ENCODE data around the gene PPP5C.
"Not testable (repeated sequence)": the region's sequence is repeated elsewhere in the genome, so short reads cannot be mapped to it uniquely, and the experiment has no call there.

Gene PPP5C

DNA sequence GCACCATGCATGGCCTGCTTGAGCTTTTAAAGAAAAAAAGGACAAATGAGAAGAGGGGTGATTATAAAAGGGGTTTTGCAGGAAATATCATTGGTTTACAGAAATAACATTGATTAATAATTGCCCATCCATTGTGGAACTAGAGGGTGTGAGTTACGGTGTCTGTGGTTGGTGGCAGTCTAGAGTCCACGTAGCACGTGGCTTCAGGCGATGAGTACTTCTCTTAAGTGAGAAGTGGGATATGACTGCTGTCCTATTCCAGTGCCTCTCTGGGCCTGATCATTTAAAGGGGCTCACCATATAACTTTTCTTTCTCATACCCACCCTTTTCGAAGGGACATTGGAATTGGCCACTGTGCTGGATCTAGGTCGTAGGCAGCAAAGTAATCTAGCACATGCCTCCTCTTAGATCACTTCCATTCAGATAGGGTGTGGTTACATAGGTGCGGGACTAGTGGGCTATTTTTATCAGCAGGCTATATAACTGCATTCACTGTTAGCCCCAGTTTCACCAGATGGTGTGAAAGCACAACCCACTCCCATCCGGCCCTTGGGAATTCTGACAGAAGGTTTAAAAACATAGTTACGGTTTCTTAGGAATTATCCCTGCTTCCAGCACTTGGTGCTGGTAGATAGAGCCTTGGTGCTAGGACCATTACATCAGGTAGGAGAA is 19.9 kb downstream of the PPP5C start:
- DNase-seq (ENCODE audit: low read depth), result no peak

DNA sequence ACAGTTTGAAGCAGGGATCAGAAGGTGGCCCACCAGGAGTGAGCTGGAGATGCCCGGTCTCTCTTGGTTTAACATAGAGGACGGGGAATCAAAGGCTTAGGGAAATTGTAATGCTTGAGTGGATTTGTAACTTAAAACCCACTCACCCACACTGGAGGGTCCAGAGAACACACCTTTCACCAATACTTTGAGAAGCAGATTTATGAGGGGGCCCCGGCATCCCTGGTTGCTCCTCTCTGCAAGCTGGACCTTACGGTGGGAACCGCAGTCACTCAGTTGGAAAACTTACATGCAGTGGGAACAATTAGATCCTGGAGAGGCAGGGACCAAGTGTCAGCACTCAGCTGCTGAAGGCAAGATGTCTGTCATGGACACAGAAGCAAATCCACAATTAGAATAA is 20.5 kb downstream of the PPP5C start:
- DNase-seq (ENCODE audit: low read depth), result no peak

- DNase-seq (ENCODE audit: low read depth), result no peak
Observed at GRCh38 chr19:46368116-46368515, 21.2 kb downstream of the PPP5C start.

- DNase-seq (ENCODE audit: low read depth), result no peak
Observed at GRCh38 chr19:46369817-46370216, 22.9 kb downstream of the PPP5C start.

- DNase-seq (ENCODE audit: low read depth), result no peak
Observed at GRCh38 chr19:46371371-46371901, 24.5 kb downstream of the PPP5C start.

DNA sequence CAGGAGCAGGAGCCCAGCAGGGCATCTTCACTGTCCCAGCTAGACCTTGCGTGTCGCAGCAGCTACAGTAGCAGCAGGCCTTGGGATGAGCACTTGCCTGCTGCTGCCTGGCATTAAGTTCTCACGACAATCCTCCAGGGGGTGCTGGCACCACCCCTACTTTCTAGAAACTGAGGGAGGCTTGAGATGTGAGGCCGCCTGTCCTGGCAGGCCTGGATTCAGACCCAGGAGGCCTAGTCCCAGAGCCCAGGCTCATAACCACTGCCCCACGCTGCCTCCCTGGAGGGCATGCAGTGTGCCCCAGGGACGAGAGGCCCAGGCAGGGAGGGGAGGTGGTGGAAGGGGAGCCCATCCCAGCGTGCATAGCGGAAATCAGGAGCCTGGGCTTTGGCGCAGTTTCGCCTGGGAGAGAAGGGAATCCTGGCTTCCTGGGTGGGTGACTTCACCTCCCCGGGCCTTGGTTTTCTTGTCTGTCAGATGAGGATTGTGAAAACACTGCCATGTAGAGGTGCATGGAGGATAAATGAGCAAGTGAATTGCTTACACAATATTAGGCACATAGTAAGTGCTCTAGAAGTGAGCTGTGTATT is 26.1 kb downstream of the PPP5C start:
- no peak for DNase-seq (ENCODE audit: low read depth)

GRCh38 chr19:46373491-46374359 is 26.8 kb downstream of the PPP5C start:
- DNase-seq (ENCODE audit: low read depth), result no peak

DNA sequence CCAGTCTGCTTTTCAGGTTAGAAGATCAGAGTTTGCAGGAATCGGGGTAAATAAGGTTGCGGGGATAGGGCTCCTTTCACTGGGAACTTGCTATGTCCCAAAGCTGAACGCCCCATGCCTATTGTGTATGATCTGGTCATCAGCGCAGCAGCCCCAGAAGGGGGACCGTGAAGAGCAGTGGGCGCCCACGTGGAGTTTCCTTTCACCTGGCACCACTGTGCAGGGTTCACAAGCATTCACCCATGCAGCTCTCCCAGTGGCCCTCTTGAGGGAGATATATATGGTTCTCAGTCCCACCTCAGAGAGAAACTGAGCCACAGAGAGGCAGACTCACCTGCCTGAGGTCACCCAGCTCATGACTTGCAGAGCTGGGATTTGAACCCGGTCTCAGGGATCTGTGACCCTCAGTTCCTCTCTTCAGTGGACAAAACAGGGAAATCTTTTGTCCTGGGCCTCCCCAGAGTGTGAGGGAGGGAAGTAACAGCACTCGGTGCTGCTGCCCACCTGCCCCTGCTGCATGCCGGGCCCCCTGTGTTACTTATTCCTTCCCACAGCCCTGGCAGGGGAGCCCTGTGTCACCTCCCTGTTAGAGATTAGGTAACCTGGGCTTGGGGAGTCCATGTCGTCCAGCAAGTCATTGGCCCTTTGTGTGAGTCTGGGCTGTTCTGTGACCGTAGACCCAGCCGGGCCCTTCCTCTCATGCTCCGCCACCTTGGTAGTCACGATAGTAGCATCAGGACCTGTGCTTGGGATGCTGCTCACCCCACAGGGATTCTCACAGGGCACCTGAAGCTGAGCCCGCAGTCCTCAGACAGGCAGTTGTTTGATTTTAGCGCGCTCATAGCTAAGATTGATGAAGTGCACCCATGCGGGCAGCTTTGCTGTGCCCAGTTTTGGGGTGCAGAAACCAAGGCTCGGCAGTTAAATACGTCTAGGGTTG is 27.9 kb downstream of the PPP5C start:
- no peak for DNase-seq (ENCODE audit: low read depth)

GRCh38 chr19:46375476-46376067 is 28.7 kb downstream of the PPP5C start:
- DNase-seq (ENCODE audit: low read depth), result not testable (repeated sequence)

- DNase-seq (ENCODE audit: low read depth), result no peak
Observed at GRCh38 chr19:46376241-46377153, 29.6 kb downstream of the PPP5C start.

- no peak for DNase-seq (ENCODE audit: low read depth)
Observed at GRCh38 chr19:46378268-46378667, 31.4 kb downstream of the PPP5C start.

- no peak for DNase-seq (ENCODE audit: low read depth)
Observed at GRCh38 chr19:46380690-46381089, 33.8 kb downstream of the PPP5C start.

- DNase-seq (ENCODE audit: low read depth), result no peak
Observed at GRCh38 chr19:46381346-46381745, 34.5 kb downstream of the PPP5C start.

DNA sequence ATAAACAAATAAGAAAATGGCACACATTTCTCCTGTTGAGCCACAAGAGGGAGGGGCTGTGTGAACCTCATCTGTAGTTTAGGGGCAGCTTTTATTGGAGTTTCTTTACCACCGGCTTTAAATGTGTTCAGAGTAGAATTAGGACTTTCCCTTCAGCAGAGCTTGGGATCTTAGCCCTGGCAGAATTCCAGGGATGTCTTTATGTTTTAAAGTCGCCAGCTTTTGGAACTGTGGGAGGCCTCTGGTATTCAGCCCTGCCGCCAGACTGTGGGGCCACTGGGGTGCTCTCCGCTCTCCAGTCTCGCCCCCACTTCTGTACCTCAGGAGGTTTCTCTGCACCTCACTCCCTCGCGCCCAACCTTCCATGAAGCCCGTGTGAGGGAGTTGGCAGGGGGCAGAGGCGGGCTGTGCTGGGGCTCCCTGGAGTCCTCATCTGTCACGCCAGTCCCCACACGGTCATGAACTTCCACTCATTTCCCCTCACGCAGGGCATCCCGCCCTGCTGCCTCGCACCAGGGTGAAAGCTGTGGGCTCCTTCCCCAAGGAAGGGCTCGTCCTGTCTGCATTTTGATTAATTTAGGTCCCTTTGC is 35.0 kb downstream of the PPP5C start:
- DNase-seq (ENCODE audit: low read depth), result no peak

DNA sequence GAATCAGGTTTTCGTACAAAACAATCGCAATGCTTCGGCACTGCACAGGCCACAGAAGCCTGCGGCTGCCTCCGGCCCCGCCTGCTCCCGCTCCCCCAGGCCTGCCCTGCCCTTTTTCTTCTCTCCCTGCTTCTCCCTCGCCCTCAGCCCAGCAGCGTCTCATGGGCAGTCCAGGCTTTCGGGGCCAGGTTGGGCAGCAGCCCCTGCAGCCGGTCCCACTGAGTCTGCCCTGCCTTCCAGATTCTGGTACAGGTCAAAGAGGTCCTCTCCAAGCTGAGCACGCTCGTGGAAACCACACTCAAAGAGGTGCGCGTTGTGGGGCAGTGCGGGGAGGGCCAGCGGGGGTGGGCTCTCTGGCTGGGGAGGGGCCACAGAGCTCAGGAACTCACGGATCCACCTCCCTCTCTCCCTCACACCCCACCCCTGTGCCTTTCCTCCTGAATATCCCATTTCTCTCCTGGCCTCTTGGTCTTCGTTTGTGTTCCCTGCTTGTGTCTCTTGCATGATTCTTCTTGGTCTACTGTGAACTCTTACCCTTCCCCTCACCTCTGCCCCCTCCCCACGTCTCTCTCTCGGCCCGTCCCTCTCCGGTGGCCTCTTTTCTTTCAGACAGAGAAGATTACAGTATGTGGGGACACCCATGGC is 36.4 kb downstream of the PPP5C start:
- DNase-seq (ENCODE audit: low read depth), result no peak

- DNase-seq (ENCODE audit: low read depth), result no peak
Observed at GRCh38 chr19:46383846-46384245, 37.0 kb downstream of the PPP5C start.

DNA sequence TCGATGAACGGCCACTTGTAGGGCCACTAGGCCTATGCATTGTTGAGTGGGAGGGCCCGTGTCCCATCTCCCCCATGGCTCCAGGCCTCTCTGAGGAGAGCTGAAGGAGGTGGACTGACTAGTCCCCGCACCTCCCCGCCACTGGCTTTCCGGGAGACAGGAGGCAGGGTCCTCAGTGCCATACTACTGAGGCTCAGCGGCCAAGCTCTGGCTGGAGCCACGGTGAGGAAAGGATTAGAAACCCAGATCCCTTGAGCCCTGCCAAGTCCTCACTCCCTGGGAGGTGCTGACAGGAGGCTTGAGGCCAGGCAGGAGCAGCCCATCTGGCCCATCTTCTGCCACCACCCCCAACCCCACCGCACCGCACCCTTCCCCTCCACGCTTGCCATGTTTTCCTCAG is 37.5 kb downstream of the PPP5C start:
- DNase-seq (ENCODE audit: low read depth), result no peak

GRCh38 chr19:46385636-46386035 is 38.7 kb downstream of the PPP5C start:
- DNase-seq (ENCODE audit: low read depth), result no peak

GRCh38 chr19:46386151-46386550 is 39.3 kb downstream of the PPP5C start:
- no peak for DNase-seq (ENCODE audit: low read depth)
